GM18858 (cell line): ENCODE data around the gene SNAI1.
"Not testable (repeated sequence)": the region's sequence is repeated elsewhere in the genome, so short reads cannot be mapped to it uniquely, and the experiment has no call there.

Source experiments
- ATAC-seq: cut with Tn5 transposase; IDR thresholded peaks from one replicate; pipeline ENCODE4 v1.9.1; 2021; ENCODE audit not compliant: unreplicated experiment

The SNAI1 gene

DNA sequence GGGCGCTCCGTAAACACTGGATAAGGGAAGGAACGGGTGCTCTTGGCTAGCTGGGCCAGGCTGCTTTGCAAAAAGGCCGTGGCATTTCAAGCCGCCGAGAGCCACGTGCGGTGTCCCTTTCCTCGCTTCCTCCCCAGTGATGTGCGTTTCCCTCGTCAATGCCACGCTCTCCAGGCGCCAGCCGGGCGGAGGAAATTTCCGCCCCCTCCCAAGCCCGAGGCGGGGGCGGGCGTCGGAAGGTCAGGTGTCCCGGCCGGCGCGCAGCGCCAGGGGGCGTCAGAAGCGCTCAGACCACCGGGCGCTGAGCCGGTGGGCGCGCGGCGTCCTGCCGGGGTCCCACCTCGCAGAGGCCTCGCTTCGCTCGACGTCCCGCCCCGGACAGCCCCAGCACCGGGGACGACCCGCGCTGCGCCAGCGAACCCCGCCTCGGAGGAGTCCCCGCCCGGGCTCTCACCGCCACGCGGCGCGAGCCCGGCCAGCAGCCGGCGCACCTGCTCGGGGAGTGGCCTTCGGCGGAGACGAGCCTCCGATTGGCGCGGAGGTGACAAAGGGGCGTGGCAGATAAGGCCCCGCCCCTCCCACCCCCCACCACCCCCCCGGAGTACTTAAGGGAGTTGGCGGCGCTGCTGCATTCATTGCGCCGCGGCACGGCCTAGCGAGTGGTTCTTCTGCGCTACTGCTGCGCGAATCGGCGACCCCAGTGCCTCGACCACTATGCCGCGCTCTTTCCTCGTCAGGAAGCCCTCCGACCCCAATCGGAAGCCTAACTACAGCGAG, at the start of gene SNAI1:
Gene SNAI1 (plus strand): TSS at position 635 of the 777 bp plus-strand sequence. CDS start 80 bp downstream, at position 715.
- ATAC-seq = peak; percentile 65

DNA sequence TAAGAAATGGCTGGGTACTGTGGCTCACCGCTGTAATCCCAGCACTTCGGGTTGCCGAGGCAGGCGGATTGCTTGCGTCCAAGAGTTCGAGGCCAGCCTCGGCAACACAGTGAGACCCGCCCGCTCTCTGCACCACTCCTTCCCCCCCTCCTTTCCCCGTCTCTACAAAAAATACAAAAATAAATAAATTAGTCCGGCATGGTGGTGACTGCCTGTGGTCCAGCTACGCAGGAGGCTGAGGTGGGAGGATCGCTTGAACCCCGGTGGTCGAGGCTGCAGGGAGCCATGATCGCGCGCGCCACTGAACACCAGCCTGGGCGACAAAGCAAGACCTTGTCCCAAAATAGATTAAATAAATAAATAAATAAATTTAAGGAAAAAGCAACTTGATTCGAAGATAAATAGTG, 47.0 kb upstream of the SNAI1 start:
- no peak for ATAC-seq

DNA sequence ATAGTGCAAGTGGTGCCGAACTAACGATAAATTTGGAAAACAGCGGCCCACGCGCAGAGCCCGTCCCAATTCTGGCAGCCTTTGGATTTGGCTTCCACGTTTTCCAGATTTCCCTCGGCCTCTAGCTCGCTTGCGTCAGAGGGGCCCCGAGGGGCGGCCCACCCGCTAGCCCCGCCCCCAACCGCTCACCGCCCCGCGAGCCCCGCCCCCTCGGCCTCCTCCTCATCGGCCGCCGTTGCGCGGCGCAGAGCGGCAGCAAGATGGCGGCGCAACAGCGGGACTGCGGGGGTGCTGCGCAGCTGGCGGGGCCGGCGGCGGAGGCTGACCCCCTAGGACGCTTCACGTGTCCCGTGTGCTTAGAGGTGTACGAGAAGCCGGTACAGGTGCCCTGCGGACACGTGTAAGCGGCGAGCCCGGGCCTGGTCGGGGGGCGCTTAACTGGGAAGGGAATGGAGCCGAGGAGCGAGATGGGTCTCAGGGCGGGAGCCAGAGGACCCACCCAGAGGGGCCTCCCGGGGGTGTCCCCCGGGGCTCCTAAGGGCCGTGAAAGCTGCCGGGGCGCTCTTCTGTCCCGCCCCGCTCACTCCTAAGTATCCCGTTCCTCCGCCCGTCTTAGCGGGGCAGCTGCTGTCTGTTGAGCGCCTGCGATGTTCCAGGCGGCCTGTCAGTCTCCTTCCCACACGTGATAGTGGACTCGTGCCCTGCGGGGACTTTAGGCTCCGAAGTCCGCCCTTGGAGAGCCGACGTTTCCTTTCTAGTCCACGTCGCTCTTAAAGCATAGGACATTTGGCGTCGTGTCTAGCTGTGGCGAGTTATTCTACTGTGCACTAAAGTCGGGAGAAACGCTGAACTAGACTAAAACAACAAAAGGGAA, 46.4 kb upstream of the SNAI1 start, which contains the start of gene RNF114:
Gene RNF114 (plus strand): TSS at position 245 of the 874 bp plus-strand sequence. CDS start 16 bp downstream, at position 261.
- peak; percentile 44 for ATAC-seq

DNA sequence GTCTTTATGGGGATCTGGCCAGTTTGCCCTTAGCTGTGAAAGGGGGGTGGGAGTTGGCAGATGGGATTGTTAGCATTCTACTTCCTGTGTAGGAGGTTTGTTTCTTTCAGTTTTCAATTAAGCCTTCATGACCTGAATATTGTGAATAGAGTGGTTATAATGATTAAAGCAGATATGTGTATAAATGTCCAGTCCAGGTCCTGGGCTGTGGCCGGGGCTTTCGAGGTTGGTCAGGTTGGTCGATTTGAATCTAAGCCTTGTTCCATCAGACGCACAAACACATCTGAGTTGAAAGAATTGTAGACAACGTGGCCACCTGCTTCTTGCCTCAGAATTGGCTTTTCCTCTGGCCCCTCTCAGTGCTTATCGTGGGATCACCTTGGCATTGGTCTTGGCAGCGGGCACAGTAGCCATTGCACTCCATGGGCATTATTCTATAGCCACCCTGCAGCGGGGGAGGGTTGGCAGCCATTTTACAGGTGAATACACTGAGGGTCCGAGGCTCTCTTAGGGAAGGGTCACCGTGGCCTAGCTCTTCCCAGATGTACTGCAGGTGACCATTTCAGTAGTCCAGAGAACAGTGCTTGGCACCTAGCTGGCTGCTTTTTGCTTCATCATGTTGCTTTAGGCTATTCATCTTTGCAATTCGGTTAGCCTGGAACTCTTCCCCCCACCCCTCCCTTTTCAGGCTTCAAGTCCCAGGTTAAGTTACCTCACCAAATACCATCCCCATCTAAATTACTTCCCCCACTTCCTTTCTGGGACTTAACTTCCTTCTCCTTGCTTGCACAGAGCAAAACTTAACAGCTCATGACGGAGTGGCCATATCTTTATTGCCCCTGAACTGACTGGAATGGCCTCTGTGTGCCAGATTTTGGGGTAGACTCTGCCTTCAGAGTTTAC, 45.5 kb upstream of the SNAI1 start:
- ATAC-seq = no peak

DNA sequence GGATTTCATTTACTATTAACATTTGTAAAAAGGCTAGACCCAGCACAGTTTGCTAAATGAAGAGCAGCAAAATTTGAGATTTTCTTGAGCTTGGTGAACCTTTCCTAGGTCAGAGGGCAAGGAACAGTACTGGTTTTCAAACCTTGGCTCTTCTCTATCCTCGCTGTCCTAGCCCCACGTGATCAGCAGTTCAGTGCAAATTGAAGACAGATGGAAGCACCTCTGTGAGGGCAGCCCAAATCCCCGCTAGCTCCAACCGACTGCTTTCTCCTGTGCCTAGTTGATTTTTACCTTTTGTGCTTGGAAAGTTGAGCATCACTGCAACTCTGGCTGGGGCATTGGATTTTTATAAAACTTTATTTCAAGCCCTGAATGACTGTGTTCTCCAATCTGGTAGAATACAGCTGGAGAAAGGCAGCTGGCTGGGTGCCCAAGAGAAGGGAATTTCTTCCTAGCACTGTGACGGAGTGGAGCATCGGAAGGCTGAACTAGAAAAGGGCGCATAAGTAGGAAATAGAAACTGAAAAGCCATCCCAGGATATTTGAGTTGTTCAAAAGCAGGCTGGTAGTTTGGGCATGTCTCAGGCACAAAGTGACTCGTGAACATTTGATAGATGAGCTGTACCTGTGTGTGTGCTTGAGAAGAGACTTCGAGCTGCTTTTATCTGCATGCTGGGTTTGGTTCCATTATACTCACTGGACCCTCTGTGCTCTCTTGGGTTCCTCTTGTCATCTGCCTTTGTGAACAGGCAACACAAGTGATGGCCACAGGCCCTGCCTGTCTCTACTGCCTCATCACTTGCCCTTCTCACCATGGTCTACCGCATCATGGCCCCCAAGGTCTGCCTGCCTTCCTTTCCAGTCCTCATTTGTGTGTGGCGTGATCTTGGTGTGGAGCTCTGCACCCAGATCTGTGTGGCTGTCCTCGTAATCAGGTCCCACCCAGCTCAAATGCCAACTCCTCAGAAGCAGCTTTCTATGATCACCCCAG, 44.3 kb upstream of the SNAI1 start:
- ATAC-seq = no peak

DNA sequence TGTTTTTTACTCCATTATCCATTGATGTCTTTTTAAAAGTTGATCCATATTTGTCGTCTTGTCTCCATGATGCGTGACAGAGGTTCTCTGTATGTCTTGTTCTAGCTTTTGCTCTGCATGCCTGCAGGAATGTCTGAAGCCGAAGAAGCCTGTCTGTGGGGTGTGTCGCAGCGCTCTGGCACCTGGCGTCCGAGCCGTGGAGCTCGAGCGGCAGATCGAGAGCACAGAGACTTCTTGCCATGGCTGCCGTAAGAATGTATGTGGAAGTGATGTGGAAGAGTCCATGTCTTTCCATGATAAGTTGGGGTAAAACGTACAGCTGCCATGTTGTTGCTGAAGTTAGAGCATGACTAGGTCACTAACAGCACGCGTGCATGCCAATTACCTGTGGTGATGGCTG, 41.3 kb upstream of the SNAI1 start:
- no peak for ATAC-seq

DNA sequence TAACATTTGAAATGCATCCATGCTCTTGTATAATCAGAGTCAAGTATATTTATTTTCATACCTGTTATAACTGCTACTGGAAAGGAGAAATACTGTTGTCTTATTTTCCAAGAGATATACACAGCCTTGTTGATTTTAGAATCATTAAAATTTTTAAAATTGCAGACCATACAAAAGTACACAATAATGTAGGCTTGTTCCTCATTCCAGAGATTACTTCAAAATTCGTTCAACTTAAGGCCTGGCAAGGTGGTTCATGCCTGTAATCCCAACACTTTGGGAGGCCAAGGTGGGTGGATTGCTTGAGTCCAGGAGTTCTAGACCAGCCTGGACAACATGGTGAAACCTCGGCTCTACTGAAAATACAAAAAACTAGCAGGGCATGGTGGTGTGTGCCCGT, 40.5 kb upstream of the SNAI1 start:
- no peak for ATAC-seq

DNA sequence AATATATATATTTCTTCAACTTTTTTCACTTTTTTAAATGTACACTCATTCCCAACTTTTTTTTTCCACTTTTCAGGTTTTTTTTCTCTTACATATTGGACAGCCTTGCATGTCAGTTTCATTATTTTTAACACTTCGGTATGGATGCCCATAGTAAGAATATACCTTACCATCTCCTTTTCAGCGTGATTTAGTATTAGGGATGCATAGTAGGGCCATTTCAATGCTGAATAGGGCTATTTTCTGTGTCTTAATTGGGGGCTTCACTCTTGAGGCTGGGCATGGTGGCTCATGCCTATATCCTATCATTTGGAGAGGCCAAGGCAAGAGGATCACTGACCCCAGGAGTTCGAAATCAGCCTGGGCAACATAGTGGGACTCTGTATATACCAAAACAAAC, 39.8 kb upstream of the SNAI1 start:
- ATAC-seq = no peak

DNA sequence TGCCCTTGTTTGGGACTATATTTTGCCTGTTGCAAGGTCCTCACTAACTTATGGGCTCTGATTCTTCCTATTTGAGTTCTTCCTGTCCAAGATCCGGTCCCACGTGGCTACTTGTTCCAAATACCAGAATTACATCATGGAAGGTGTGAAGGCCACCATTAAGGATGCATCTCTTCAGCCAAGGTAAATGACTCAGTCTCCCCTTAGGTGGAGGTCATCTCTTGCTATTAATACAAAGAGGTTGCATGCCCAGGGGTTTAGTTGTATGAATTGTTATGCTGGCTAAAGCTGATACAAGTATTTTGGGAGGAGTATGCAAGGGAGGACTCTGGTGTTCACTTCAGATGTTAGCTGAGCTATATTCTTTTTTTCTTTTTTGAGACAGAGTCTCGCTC, 37.5 kb upstream of the SNAI1 start:
- no peak for ATAC-seq

DNA sequence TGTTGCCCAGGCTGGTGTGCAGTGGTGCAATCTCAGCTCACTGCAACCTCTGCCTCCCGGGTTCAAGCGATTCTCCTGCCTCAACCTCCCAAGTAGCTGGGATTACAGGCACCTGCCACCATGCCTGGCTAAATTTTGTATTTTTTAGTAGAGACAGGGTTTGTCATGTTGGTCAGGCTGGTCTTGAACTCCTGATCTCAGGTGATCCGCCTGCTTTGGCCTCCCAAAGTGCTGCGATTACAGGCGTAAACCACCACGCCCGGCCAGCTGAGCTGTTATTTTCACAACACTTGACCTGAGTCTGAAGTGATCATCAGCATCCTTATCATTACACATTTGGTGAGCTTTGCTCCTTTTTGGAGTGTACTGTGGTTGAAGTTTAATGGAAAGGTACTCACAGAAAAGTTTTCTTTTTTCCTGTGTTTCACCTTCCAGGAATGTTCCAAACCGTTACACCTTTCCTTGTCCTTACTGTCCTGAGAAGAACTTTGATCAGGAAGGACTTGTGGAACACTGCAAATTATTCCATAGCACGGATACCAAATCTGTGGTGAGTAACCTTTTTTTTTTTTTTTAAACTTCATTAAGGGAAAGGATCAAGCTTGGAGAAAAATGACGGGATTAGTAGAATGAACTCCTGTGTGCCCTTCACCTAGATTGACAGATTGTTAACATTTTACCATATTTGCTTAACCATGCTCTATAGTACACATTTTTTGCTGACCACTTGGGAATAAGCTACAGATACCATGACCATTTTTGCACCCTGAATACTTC, 36.9 kb upstream of the SNAI1 start:
- no peak for ATAC-seq

DNA sequence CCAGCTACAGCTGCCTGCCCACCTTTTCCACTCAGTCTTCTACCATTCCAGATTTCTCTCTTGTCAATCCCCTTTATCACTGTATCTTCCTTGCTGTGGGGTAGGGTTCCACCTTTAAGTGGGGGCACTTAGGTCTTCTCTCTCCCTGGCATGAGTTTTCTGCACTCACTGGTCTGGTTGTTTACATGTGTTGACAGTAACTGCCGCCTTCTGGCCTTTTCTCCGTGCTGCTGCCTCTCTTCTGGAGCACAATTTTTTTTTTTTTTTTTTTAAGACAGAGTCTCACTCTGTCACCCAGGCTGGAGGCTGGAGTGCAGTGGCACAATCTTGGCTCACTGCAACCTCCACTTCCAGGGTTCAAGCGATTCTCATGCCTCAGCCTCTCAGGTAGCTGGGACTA, 34.6 kb upstream of the SNAI1 start:
- ATAC-seq = no peak

DNA sequence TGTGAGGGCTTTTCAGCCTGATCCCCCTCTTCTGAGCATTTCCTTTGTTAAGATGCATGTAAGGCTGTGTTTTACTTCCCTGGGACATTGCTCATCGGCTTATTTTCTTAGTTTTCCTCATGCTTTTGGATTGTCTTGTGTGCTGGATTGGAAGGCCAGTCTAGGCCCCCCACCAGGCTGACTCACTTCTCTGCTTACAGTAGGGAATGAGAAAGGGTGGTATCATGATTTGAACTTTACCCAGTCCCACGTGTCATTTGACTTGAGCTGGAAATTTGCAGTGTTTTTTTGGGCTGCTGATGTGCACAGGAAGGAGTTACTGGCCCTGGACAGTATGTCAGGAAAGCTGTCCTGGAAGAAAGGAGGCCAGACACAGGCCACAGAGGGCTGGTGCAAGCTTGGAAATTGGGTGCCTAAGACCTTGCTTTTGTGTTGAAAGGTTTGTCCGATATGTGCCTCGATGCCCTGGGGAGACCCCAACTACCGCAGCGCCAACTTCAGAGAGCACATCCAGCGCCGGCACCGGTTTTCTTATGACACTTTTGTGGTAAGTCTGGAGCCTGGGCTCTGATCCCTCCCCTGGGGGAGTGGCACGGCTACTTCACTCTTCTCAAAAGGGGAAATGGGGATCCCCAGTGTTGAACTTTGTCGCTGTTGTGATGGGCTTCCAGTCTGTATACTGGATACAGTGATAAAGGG, 33.8 kb upstream of the SNAI1 start:
- no peak for ATAC-seq

DNA sequence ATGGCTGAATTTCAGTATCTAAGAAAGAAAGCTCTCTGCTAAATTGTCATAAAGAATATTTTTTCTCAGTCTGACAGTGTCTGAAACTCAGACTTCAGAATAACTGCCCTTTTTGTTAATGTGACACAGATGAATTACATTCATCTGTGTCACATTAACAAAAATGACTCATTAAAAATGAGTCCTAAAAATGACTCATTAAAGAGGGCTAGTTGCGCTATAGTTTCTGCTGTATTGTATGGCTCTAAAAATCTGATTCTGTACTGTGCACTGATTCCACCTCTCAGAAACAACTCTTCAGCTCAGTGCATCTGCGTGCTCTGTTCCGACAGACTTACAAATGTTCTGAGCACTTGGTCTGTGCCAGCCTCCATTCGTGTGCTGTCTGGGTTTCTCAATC, 31.6 kb upstream of the SNAI1 start:
- ATAC-seq = no peak

DNA sequence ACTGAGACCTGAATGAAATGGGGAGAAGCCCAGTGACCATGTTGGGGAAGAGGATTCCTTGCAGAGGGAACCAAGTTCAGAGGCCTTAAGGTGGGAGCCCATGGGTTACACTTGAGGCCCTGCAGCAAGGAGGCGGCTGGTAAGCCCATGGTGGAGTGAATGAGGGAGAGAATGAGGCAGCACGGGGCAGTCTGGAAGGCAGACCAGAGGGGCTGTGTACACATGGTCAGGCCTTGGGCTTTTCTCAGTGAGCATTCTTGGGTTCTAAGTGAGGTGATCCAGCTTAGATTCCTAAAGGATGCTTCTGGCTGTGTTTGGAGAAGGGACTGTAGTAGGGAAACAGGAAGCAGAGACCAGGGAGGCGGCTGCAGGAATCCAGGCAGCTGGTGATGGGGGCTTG, 27.6 kb upstream of the SNAI1 start:
- ATAC-seq = no peak

DNA sequence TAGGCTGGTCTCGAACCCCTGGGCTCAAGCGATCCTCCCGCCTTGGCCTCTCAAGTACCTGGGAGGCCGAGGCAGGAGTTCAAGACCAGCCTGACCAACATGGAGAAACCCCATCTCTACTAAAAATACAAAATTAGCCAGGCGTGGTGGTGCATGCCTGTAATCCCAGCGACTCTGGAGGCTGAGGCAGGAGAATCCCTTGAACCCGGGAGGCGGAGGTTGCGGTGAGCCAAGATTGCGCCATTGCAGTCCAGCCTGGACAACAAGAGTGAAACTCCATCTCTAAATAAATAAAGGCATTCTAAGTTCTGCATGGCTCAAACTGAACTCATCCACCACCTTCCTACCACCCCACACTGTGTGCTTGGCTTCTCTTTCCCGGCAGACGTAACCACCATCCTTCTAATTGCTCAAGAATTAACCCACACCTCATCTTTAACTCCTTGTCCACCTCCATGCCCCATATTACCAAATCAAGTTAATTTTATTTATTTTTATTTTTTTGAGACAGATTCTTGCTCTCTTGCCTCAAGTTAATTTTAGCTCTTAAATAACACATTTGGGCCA, 26.9 kb upstream of the SNAI1 start:
- not testable (repeated sequence) for ATAC-seq

DNA sequence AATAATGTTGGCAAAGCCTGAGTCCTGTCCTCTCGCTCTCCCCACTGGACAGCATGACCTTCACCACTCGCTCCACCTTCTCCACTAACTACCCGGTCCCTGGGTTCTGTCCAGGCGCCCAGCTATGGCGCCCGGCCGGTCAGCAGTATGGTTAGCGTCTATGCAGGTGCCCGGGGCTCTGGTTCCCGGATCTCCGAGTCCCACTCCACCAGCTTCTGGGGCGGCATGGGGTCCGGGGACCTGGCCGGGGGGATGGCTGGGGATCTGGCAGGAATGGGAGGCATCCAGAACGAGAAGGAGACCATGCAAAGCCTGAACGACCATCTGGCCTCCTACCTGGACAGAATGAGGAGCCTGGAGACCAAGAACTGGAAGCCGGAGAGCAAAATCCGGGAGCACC, 26.1 kb upstream of the SNAI1 start:
- no peak for ATAC-seq

DNA sequence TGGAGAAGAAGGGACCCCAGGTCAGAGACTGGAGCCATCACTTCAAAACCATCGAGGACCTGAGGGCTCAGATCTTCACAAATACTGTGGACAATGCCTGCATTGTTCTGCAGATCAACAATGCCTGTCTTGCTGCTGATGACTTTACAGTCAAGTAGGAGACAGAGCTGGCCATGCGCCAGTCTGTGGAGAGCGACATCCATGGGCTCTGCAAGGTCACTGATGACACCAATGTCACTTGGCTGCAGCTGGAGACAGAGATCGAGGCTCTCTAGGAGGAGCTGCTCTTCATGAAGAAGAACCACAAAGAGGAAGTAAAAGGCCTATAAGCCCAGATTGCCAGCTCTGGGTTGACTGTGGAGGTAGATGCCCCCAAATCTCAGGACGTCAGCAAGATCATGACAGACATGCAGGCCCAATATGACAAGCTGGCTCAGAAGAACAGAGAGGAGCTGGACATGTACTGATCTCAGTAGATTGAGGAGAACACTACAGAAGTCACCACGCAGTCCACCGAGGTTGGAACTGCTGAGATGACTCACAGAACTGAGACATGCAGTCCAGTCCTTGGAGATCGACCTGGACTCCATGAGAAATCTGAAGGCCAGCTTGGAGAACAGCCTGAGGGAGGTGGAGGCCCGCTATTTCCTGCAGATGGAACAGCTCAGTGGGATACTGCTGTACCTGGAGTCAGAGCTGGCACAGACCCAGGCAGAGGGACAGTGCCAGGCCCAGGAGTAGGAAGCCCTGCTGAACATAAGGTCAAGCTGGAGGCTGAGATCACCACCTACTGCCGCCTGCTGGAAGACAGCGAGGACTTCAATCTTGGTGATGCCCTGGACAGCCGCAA, 25.5 kb upstream of the SNAI1 start:
- not testable (repeated sequence) for ATAC-seq
